ENCODE results near the gene CHSY3. TPM values are rescaled to one million over a fixed set of nuclear protein-coding genes. Genes with fewer than 3 reads are reported as not detected.

The CHSY3 gene
- total RNA-seq, 1 donor from 2014 or later = 31.4 TPM

- no peak for FAIRE-seq
- DNase-seq (ENCODE audit: low spot score in 2 of 2) = no peak
Observed at GRCh38 chr5:130018641-130019040, 114.4 kb downstream of the CHSY3 start.

GRCh38 chr5:130021000-130021399 is 116.7 kb downstream of the CHSY3 start:
- FAIRE-seq (no peak), DNase-seq (ENCODE audit: low spot score in 2 of 2) (no peak)

GRCh38 chr5:130021876-130022275 is 117.6 kb downstream of the CHSY3 start:
- DNase-seq (ENCODE audit: low spot score in 2 of 2) = no peak
- no peak for FAIRE-seq

- DNase-seq (ENCODE audit: low spot score in 2 of 2) (no peak), FAIRE-seq (no peak)
Observed at GRCh38 chr5:130023604-130024003, 119.3 kb downstream of the CHSY3 start.

GRCh38 chr5:130024006-130024405 is 119.7 kb downstream of the CHSY3 start:
- DNase-seq (ENCODE audit: low spot score in 2 of 2) (no peak), FAIRE-seq (no peak)

GRCh38 chr5:130025511-130025910 is 121.2 kb downstream of the CHSY3 start:
- no peak for FAIRE-seq

GRCh38 chr5:130032807-130033206 is 128.5 kb downstream of the CHSY3 start:
- no peak for FAIRE-seq

More at GRCh38 chr5:130025511-130025910, 121.2 kb downstream of the CHSY3 start:
- DNase-seq (ENCODE audit: low spot score in 2 of 2) = no peak

GRCh38 chr5:130034566-130035210 is 130.4 kb downstream of the CHSY3 start:
- DNase-seq (ENCODE audit: low spot score in 2 of 2) (no peak), FAIRE-seq (no peak)

More at GRCh38 chr5:130032807-130033206, 128.5 kb downstream of the CHSY3 start:
- no peak for DNase-seq (ENCODE audit: low spot score in 2 of 2)

- no peak for DNase-seq (ENCODE audit: low spot score in 2 of 2)
- no peak for FAIRE-seq
Observed at GRCh38 chr5:130035388-130035787, 131.1 kb downstream of the CHSY3 start.

- FAIRE-seq (no peak), DNase-seq (ENCODE audit: low spot score in 2 of 2) (no peak)
Observed at GRCh38 chr5:130037905-130038304, 133.6 kb downstream of the CHSY3 start.

GRCh38 chr5:130043834-130044233 is 139.6 kb downstream of the CHSY3 start:
- no peak for FAIRE-seq
- no peak for DNase-seq (ENCODE audit: low spot score in 2 of 2)

- no peak for DNase-seq (ENCODE audit: low spot score in 2 of 2)
- no peak for FAIRE-seq
Observed at GRCh38 chr5:130045334-130045733, 141.1 kb downstream of the CHSY3 start.

- FAIRE-seq (no peak), DNase-seq (ENCODE audit: low spot score in 2 of 2) (no peak)
Observed at GRCh38 chr5:130050585-130050984, 146.3 kb downstream of the CHSY3 start.

GRCh38 chr5:130052752-130053151 is 148.5 kb downstream of the CHSY3 start:
- FAIRE-seq = no peak
- no peak for DNase-seq (ENCODE audit: low spot score in 2 of 2)

- FAIRE-seq = no peak
- DNase-seq (ENCODE audit: low spot score in 2 of 2) = no peak
Observed at GRCh38 chr5:130055572-130055971, 151.3 kb downstream of the CHSY3 start.

GRCh38 chr5:130061746-130062145 is 157.5 kb downstream of the CHSY3 start:
- DNase-seq (ENCODE audit: low spot score in 2 of 2) (no peak), FAIRE-seq (no peak)

GRCh38 chr5:130063603-130064002 is 159.3 kb downstream of the CHSY3 start:
- no peak for FAIRE-seq
- no peak for DNase-seq (ENCODE audit: low spot score in 2 of 2)

GRCh38 chr5:130064484-130064883 is 160.2 kb downstream of the CHSY3 start:
- DNase-seq (ENCODE audit: low spot score in 2 of 2) = no peak
- no peak for FAIRE-seq

- no peak for DNase-seq (ENCODE audit: low spot score in 2 of 2)
- FAIRE-seq = no peak
Observed at GRCh38 chr5:130065617-130066016, 161.4 kb downstream of the CHSY3 start.

GRCh38 chr5:130066644-130067043 is 162.4 kb downstream of the CHSY3 start:
- no peak for FAIRE-seq
- no peak for DNase-seq (ENCODE audit: low spot score in 2 of 2)

GRCh38 chr5:130067364-130067763 is 163.1 kb downstream of the CHSY3 start:
- no peak for FAIRE-seq
- DNase-seq (ENCODE audit: low spot score in 2 of 2) = no peak

GRCh38 chr5:130068101-130068500 is 163.8 kb downstream of the CHSY3 start:
- DNase-seq (ENCODE audit: low spot score in 2 of 2) = no peak
- no peak for FAIRE-seq

GRCh38 chr5:130068988-130069387 is 164.7 kb downstream of the CHSY3 start:
- DNase-seq (ENCODE audit: low spot score in 2 of 2) = no peak
- no peak for FAIRE-seq

Data from frontal cortex (tissue), 4 donors.